ENCODE results near the gene RASSF1. TPM values are rescaled to one million over a fixed set of nuclear protein-coding genes. Genes with fewer than 3 reads are reported as not detected.
A peak's percentile ranks its signal among the peaks of the same experiment; 100 is the strongest.

Gene RASSF1
- total RNA-seq, 2 experiments from 2014 or later, result 68.0 to 71.2 TPM

DNA sequence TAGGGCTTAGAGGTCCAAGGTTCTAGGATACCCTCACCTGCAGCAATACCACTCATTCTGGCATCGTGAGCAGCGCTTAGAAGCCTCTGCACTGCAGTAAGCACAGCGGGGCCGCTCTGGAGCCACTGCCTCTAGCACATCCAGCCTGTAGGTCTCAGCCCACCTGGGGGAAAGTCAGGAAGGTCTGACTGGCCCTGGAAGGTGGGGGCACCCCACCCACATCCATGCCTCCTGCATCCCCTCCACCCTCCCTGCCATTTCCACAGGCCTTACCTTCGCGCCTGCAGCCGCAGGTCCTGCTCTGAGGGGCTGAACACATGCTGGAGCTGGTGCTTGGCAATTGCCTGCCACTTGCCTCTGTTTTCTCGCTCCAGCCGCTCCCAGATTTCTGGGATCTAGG is 901 bp upstream of the RASSF1 start:
- peak overlapping the region; percentile 79 for H3K27ac Mint-ChIP-seq
- Histone ChIP-seq H3K4me3 (ENCODE audit: low read length) (peak overlapping the region; percentile 93), H3K27ac (ENCODE audit: low read depth in 1 of 2, low read length in 2 of 2) (peak overlapping the region; percentile 39 to 72), H3K27me3 (ENCODE audit: control insufficient read depth in 1 of 2, insufficient read depth in 2 of 2, low read length in 2 of 2) (no peaks in the 10 kb centered on the region), H3K36me3 (ENCODE audit: insufficient read depth, low read length) (no peaks in the 10 kb centered on the region), H3K9me3 (ENCODE audit: control insufficient read depth in 1 of 2, insufficient read depth in 1 of 2, low read length in 2 of 2) (no peaks in the 10 kb centered on the region), H3K4me1 (ENCODE audit: insufficient read depth, low read length) (peaks cover 69% of the 10 kb centered on the region)
- TF ChIP-seq, protein P1, sequence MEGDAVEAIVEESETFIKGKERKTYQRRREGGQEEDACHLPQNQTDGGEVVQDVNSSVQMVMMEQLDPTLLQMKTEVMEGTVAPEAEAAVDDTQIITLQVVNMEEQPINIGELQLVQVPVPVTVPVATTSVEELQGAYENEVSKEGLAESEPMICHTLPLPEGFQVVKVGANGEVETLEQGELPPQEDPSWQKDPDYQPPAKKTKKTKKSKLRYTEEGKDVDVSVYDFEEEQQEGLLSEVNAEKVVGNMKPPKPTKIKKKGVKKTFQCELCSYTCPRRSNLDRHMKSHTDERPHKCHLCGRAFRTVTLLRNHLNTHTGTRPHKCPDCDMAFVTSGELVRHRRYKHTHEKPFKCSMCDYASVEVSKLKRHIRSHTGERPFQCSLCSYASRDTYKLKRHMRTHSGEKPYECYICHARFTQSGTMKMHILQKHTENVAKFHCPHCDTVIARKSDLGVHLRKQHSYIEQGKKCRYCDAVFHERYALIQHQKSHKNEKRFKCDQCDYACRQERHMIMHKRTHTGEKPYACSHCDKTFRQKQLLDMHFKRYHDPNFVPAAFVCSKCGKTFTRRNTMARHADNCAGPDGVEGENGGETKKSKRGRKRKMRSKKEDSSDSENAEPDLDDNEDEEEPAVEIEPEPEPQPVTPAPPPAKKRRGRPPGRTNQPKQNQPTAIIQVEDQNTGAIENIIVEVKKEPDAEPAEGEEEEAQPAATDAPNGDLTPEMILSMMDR (IDR thresholded peaks at IDR 0.05), result no peak
- peaks cover 61% of the 10 kb centered on the region for H3K4me1 Mint-ChIP-seq (ENCODE audit: low read depth)
- H3K4me3 Mint-ChIP-seq, result peak overlapping the region; percentile 84
- intact Hi-C loops (cut with DNase I, micrococcal nuclease), result no loop called here
- H3K9me3 Mint-ChIP-seq, result no peaks in the 10 kb centered on the region
- POLR2A ChIA-PET, result interaction anchor here (0.6 to 7.9 kb wide), 8 partner anchors 8 to 1611 kb away, joined by 3 to 214 read pairs (median 6); partner anchors contain the start of genes CYB561D2, HEMK1, HYAL3 and IFRD2
- DNase-seq (no peak), ATAC-seq (ENCODE audit: poor library complexity) (no peak)
- CTCF ChIA-PET, result interaction anchor here (2.0 kb wide), 1 partner anchor 17 kb away, joined by 6 read pairs; no protein-coding TSS in a partner anchor
- H3K27me3 Mint-ChIP-seq, result no peaks in the 10 kb centered on the region
- peaks cover 12% of the 10 kb centered on the region for H3K36me3 Mint-ChIP-seq (ENCODE audit: low read depth)

DNA sequence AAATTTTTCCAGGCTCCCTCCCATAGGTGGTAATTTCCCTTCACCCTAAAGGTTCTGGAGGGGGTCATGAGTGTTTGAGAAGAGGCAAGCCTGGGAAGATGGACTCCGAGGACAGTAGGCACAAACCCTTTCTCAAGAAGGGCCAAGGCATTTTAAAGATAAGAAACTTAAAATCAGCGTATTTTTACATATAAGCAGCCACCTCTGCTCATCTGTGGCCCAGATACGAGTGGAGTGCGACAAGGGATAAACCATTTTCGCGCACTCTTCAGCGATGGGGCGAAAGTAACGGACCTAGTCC is 539 bp downstream of the RASSF1 start:
- Mint-ChIP-seq H3K9me3 (no peaks in the 10 kb centered on the region), H3K4me1 (ENCODE audit: low read depth) (peaks cover 64% of the 10 kb centered on the region), H3K27ac (peak overlapping the region; percentile 95), H3K36me3 (ENCODE audit: low read depth) (peaks cover 16% of the 10 kb centered on the region), H3K27me3 (no peaks in the 10 kb centered on the region), H3K4me3 (peak overlapping the region; percentile 96)
- ATAC-seq (ENCODE audit: poor library complexity) (no peak), DNase-seq (no peak)
- Histone ChIP-seq H3K36me3 (ENCODE audit: insufficient read depth, low read length) (no peaks in the 10 kb centered on the region), H3K4me1 (ENCODE audit: insufficient read depth, low read length) (peaks cover 70% of the 10 kb centered on the region), H3K27ac (ENCODE audit: low read depth in 1 of 2, low read length in 2 of 2) (peak overlapping the region; percentile 31 to 63), H3K9me3 (ENCODE audit: control insufficient read depth in 1 of 2, insufficient read depth in 1 of 2, low read length in 2 of 2) (no peaks in the 10 kb centered on the region), H3K27me3 (ENCODE audit: control insufficient read depth in 1 of 2, insufficient read depth in 2 of 2, low read length in 2 of 2) (no peaks in the 10 kb centered on the region), H3K4me3 (ENCODE audit: low read length) (peak overlapping the region; percentile 93)
- intact Hi-C loops (cut with DNase I, micrococcal nuclease), result no loop called here
- TF ChIP-seq, protein P1 (IDR thresholded peaks at IDR 0.05), result no peak
- ChIA-PET CTCF (no interaction called here), POLR2A (interaction anchor here (1.0 to 7.9 kb wide), 8 partner anchors 9 to 227 kb away, joined by 3 to 214 read pairs (median 8); partner anchors contain the start of genes C3orf18, CYB561D2, GNAI2 and HYAL3)

DNA sequence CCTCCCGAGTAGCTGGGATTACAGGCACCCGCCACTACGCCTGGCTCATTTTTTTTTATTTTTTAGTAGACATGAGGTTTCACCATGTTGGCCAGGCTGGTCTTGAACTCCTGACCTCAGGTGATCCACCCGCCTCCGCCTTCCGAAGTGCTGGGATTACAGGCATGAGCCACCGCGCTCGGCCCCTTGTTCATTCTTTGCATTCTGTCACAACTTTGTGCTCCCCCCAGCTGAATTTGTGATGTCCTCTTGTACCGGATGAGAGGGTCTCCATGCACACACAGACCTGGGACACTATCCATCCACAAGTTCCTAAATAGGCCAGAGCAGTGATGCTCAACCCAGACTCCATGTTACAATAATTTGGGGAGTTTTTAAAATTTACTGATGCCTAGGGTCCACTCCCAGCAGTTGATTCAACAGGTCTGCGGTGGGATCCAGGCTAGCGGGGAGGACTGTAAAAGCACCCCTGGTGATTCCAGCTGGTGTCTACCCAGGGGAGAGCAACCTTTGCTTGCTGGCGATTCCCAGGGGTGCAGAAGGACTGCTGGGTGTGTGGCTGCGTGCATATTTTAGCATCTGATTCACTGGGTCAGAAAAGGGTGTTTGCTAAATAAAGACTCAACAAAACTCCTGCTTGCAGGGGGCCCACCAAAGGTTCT is 1.0 kb downstream of the RASSF1 start:
- peak overlapping the region in 1 of 2 donors; percentile 31 for H3K27ac ChIP-seq (ENCODE audit: low read depth in 1 of 2, low read length in 2 of 2)

More for the DNA sequence above, 1.0 kb downstream of the RASSF1 start:
- CTCF ChIA-PET, result interaction anchor here (4.6 kb wide), 1 partner anchor 15 kb away, joined by 19 read pairs; no protein-coding TSS in a partner anchor
- ATAC-seq (ENCODE audit: poor library complexity), result no peak
- Mint-ChIP-seq H3K27ac (peak overlapping the region; percentile 95), H3K9me3 (no peaks in the 10 kb centered on the region), H3K4me1 (ENCODE audit: low read depth) (peaks cover 66% of the 10 kb centered on the region), H3K36me3 (ENCODE audit: low read depth) (peaks cover 17% of the 10 kb centered on the region), H3K27me3 (no peaks in the 10 kb centered on the region), H3K4me3 (peak overlapping the region; percentile 96)
- Histone ChIP-seq H3K36me3 (ENCODE audit: insufficient read depth, low read length) (peaks cover 2% of the 10 kb centered on the region), H3K4me1 (ENCODE audit: insufficient read depth, low read length) (peaks cover 72% of the 10 kb centered on the region), H3K27me3 (ENCODE audit: control insufficient read depth in 1 of 2, insufficient read depth in 2 of 2, low read length in 2 of 2) (no peaks in the 10 kb centered on the region), H3K9me3 (ENCODE audit: control insufficient read depth in 1 of 2, insufficient read depth in 1 of 2, low read length in 2 of 2) (no peaks in the 10 kb centered on the region), H3K4me3 (ENCODE audit: low read length) (peak overlapping the region; percentile 93)
- TF ChIP-seq, protein P1 (IDR thresholded peaks at IDR 0.05), result no peak
- POLR2A ChIA-PET, result interaction anchor here (0.9 to 7.9 kb wide), 10 partner anchors 10 to 104 kb away, joined by 3 to 214 read pairs (median 8); partner anchors contain the start of genes CYB561D2, GNAI2, HYAL3 and NAA80
- no peak for DNase-seq
- intact Hi-C loops (cut with DNase I, micrococcal nuclease), result loop anchor here (5.0 kb wide), 2 partner anchors 42 to 102 kb away; partner anchors contain the start of genes GNAI2 (in 1 of the 2), HYAL3 (in 1 of the 2) and NAA80 (in 1 of the 2)

Data from CD4-positive, alpha-beta T cell (primary cell).